Liver (tissue), 9 donors: ENCODE results near the gene HDAC5. TPM values are rescaled to one million over a fixed set of nuclear protein-coding genes. Genes with fewer than 3 reads are reported as not detected.

Experiments used
- DNase-seq: peaks from one replicate; pipeline ENCODE4 v3.0.0-alpha.2; 2017; ENCODE audit warnings: low spot score
- H3K27ac ChIP-seq, 2 donors: one replicate each; pipeline ENCODE4 v1.7.0; 2013; ENCODE audit warnings: inconsistent platforms in 2 of 2, low read length in 2 of 2, control low read depth in 1 of 2, low read depth in 1 of 2, mild to moderate bottlenecking in 1 of 2
- H3K27me3 ChIP-seq, 4 donors: one replicate each; pipeline versions ENCODE4 v1.6.1 to v1.7.0; 2013; ENCODE audit warnings: low read length in 3 of 4, inconsistent platforms in 1 of 4, mild to moderate bottlenecking in 1 of 4, moderate library complexity in 1 of 4; ENCODE audit not compliant: control insufficient read depth in 4 of 4, insufficient read depth in 4 of 4
- H3K36me3 ChIP-seq, 4 donors: one replicate each; pipeline versions ENCODE4 v1.6.1 to v1.7.0; 2013; ENCODE audit warnings: low read length in 3 of 4, mild to moderate bottlenecking in 3 of 4, low read depth in 1 of 4, moderate library complexity in 1 of 4; ENCODE audit not compliant: control insufficient read depth in 4 of 4, insufficient read depth in 3 of 4
- H3K4me1 ChIP-seq, 4 donors: one replicate each; pipeline versions ENCODE4 v1.6.1 to v1.7.0; 2013; ENCODE audit warnings: low read length in 3 of 4, mild to moderate bottlenecking in 3 of 4, moderate library complexity in 1 of 4; ENCODE audit not compliant: control insufficient read depth in 4 of 4, insufficient read depth in 4 of 4
- H3K4me3 ChIP-seq, 3 donors: one replicate each; pipeline versions ENCODE4 v1.6.1 to v1.7.0; 2013; ENCODE audit warnings: low read length in 3 of 3, control low read depth in 1 of 3, low read depth in 1 of 3, mild to moderate bottlenecking in 1 of 3
- H3K9ac ChIP-seq, 2 donors: one replicate each; pipeline ENCODE4 v1.7.0; 2013; ENCODE audit warnings: low read length in 2 of 2, mild to moderate bottlenecking in 2 of 2, moderate library complexity in 2 of 2, control low read depth in 1 of 2, low read depth in 1 of 2
- H3K9me3 ChIP-seq, 4 donors: one replicate each; pipeline versions ENCODE4 v1.6.1 to v1.7.0; 2013; ENCODE audit warnings: low read length in 3 of 4; ENCODE audit not compliant: control insufficient read depth in 4 of 4
- ATF3 ChIP-seq: IDR thresholded peaks from 2 replicates; pipeline ENCODE4 v1.6.1; 2016; ENCODE audit warnings: antibody characterized with exemption
- CTCF ChIP-seq: fragments of 150-350 bp; IDR thresholded peaks from 2 replicates; pipeline ENCODE4 v1.5.1; 2017; ENCODE audit warnings: improper control_type of control experiment, low read depth, low read length; ENCODE audit not compliant: missing input control
- EGR1 ChIP-seq, 2 donors: IDR thresholded peaks; 2 replicates each; pipeline ENCODE4 v1.6.1; 2016 to 2018; ENCODE audit warnings: antibody characterized with exemption in 2 of 2, low read depth in 2 of 2
- FOXA1 ChIP-seq: IDR thresholded peaks from 2 replicates; pipeline ENCODE4 v1.6.1; 2016; ENCODE audit warnings: antibody characterized with exemption
- FOXA2 ChIP-seq: IDR thresholded peaks from 2 replicates; pipeline ENCODE4 v1.6.1; 2016; ENCODE audit warnings: antibody characterized with exemption
- GABPA ChIP-seq, 2 donors: IDR thresholded peaks in 1 of 2; conservative IDR thresholded peaks in 1 of 2; 2 replicates each; pipeline ENCODE4 v1.6.1; 2016; ENCODE audit warnings: antibody characterized with exemption in 2 of 2, mild to moderate bottlenecking in 1 of 2, moderate library complexity in 1 of 2
- HNF4A ChIP-seq, 2 donors: conservative IDR thresholded peaks; 2 replicates each; pipeline ENCODE4 v1.6.1; 2016; ENCODE audit warnings: antibody characterized with exemption in 2 of 2, mild to moderate bottlenecking in 2 of 2
- HNF4G ChIP-seq: IDR thresholded peaks from 2 replicates; pipeline ENCODE4 v1.6.1; 2016; ENCODE audit warnings: antibody characterized with exemption
- NR2F2 ChIP-seq: IDR thresholded peaks from 2 replicates; pipeline ENCODE4 v1.6.1; 2016; ENCODE audit warnings: antibody characterized with exemption
- RAD21 ChIP-seq, 2 donors: IDR thresholded peaks; 2 replicates each; pipeline ENCODE4 v1.6.1; 2016; ENCODE audit warnings: antibody characterized with exemption in 2 of 2, mild to moderate bottlenecking in 2 of 2
- RXRA ChIP-seq, 2 donors: IDR thresholded peaks; 2 replicates each; pipeline ENCODE4 v1.6.1; 2017 to 2018; ENCODE audit warnings: antibody characterized with exemption in 2 of 2, mild to moderate bottlenecking in 1 of 2
- SP1 ChIP-seq: IDR thresholded peaks from 2 replicates; pipeline ENCODE4 v1.6.1; 2018; ENCODE audit warnings: antibody characterized with exemption, mild to moderate bottlenecking
- TAF1 ChIP-seq: conservative IDR thresholded peaks from 2 replicates; pipeline ENCODE4 v1.6.1; 2016; ENCODE audit warnings: antibody characterized with exemption, mild to moderate bottlenecking
- YY1 ChIP-seq: IDR thresholded peaks from 2 replicates; pipeline ENCODE4 v1.6.1; 2016; ENCODE audit warnings: antibody characterized with exemption, mild to moderate bottlenecking
- WGBS: extraction: QIAGEN DNeasy Blood & Tissue Kit; methylation state at CpG from one replicate; pipeline ENCODE4 v1.1.7; 2013; 5-methylcytosine and 5-hydroxymethylcytosine counted together
- polyA plus RNA-seq, 2 donors: library from polyadenylated mRNA; stranded (reverse) in 1 of 2; unstranded in 1 of 2; fragments of 200-250 nt in 1 of 2; fragments of >200 nt in 1 of 2; fragmentation: Nextera tagmentation in 1 of 2; extraction: Ambion mirVana in 1 of 2; gene quantifications; one replicate each; pipeline versions ENCODE4 v1.2.1 to v1.2.3, GENCODE V29; 2013 to 2015
- total RNA-seq, 2 donors: library from RNA; depleted of rRNA; stranded (reverse); fragments of >200 nt; gene quantifications; one replicate each; pipeline ENCODE4 v1.2.3, GENCODE V29; 2014
- TF ChIP-seq, protein P1 (sequence below): IDR thresholded peaks from 2 replicates; pipeline ENCODE4 v1.6.1; 2016; ENCODE audit warnings: antibody characterized with exemption, mild to moderate bottlenecking
- TF ChIP-seq, protein P2 (sequence below): IDR thresholded peaks from 2 replicates; pipeline ENCODE4 v1.6.1; 2016; ENCODE audit warnings: antibody characterized with exemption
- TF ChIP-seq, protein P3 (sequence below): IDR thresholded peaks from 2 replicates; pipeline ENCODE4 v1.6.1; 2016; ENCODE audit warnings: antibody characterized with exemption
- donor health status: healthy.
- donor health status: healthy.
- donor health status: healthy.
- donor health status: healthy.
- donor health status: healthy.

Gene HDAC5
- total and polyA plus RNA-seq, 4 donors, result 5.8 to 20.3 (median 14.4) TPM

GRCh38 chr17:44078412-44078811, 45.0 kb downstream of the HDAC5 start:
- H3K9ac ChIP-seq, result no peak overlapping the region
- peaks cover 3 to 28% (median 21%) of the 10 kb centered on the region in 4 donors for H3K4me1 ChIP-seq
- H3K27ac ChIP-seq, result no peak overlapping the region
- WGBS, result 85% methylated on average over 19 of the region's 19 CpGs
- peaks cover 0 to 40% (median 20%) of the 10 kb centered on the region in 4 donors for H3K36me3 ChIP-seq
- no peak for DNase-seq
- H3K4me3 ChIP-seq, result no peak overlapping the region
- H3K9me3 ChIP-seq, result no peaks in the 10 kb centered on the region
- no peaks in the 10 kb centered on the region for H3K27me3 ChIP-seq
- TF ChIP-seq GABPA (IDR thresholded peaks at IDR 0.05 in 1 of 2, conservative IDR thresholded peaks at IDR 0.05 in 1 of 2) (no peak), EGR1 (IDR thresholded peaks at IDR 0.05; ENCODE audit: low read depth in 2 of 2) (no peak), YY1 (no peak), TAF1 (no peak), CTCF (no peak), FOXA1 (no peak), RXRA (IDR thresholded peaks at IDR 0.05) (no peak), HNF4G (no peak), RAD21 (IDR thresholded peaks at IDR 0.05) (no peak), ATF3 (no peak)
- TF ChIP-seq, protein P1, sequence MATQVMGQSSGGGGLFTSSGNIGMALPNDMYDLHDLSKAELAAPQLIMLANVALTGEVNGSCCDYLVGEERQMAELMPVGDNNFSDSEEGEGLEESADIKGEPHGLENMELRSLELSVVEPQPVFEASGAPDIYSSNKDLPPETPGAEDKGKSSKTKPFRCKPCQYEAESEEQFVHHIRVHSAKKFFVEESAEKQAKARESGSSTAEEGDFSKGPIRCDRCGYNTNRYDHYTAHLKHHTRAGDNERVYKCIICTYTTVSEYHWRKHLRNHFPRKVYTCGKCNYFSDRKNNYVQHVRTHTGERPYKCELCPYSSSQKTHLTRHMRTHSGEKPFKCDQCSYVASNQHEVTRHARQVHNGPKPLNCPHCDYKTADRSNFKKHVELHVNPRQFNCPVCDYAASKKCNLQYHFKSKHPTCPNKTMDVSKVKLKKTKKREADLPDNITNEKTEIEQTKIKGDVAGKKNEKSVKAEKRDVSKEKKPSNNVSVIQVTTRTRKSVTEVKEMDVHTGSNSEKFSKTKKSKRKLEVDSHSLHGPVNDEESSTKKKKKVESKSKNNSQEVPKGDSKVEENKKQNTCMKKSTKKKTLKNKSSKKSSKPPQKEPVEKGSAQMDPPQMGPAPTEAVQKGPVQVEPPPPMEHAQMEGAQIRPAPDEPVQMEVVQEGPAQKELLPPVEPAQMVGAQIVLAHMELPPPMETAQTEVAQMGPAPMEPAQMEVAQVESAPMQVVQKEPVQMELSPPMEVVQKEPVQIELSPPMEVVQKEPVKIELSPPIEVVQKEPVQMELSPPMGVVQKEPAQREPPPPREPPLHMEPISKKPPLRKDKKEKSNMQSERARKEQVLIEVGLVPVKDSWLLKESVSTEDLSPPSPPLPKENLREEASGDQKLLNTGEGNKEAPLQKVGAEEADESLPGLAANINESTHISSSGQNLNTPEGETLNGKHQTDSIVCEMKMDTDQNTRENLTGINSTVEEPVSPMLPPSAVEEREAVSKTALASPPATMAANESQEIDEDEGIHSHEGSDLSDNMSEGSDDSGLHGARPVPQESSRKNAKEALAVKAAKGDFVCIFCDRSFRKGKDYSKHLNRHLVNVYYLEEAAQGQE, result no peak

DNA sequence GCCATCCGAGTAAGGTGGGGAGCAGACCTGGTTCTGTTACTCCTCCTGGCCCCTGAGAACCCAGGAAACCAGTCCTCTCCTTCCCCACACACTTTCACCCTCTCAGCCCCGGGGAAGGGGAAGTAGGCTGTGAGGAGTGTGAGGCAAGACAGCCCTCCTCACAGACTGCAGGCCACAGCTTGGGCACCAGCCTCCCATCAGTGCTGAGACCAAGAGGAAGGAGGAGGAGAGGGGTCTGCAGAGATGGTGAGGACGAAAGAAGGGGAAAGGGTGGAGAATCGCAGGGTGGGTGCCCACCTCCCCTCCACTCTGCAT, 45.9 kb downstream of the HDAC5 start:
- no peak for DNase-seq
- peaks cover 0 to 34% (median 15%) of the 10 kb centered on the region in 4 donors for H3K36me3 ChIP-seq
- no peaks in the 10 kb centered on the region for H3K9me3 ChIP-seq
- H3K4me3 ChIP-seq, result no peak overlapping the region
- H3K27ac ChIP-seq, result peak overlapping the region; percentile 40 to 54
- no peak overlapping the region for H3K9ac ChIP-seq
- H3K4me1 ChIP-seq, result peaks cover 3 to 28% (median 21%) of the 10 kb centered on the region in 4 donors
- TF ChIP-seq SP1 (no peak), ATF3 (no peak), HNF4G (no peak), FOXA2 (no peak), FOXA1 (no peak), RAD21 (IDR thresholded peaks at IDR 0.05) (no peak), HNF4A (conservative IDR thresholded peaks at IDR 0.05) (no peak), RXRA (IDR thresholded peaks at IDR 0.05) (no peak), CTCF (no peak), YY1 (no peak), GABPA (IDR thresholded peaks at IDR 0.05 in 1 of 2, conservative IDR thresholded peaks at IDR 0.05 in 1 of 2) (no peak), NR2F2 (no peak)
- TF ChIP-seq, protein P2, sequence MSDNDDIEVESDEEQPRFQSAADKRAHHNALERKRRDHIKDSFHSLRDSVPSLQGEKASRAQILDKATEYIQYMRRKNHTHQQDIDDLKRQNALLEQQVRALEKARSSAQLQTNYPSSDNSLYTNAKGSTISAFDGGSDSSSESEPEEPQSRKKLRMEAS, result no peak
- TF ChIP-seq, protein P1, result no peak
- TF ChIP-seq, protein P3, sequence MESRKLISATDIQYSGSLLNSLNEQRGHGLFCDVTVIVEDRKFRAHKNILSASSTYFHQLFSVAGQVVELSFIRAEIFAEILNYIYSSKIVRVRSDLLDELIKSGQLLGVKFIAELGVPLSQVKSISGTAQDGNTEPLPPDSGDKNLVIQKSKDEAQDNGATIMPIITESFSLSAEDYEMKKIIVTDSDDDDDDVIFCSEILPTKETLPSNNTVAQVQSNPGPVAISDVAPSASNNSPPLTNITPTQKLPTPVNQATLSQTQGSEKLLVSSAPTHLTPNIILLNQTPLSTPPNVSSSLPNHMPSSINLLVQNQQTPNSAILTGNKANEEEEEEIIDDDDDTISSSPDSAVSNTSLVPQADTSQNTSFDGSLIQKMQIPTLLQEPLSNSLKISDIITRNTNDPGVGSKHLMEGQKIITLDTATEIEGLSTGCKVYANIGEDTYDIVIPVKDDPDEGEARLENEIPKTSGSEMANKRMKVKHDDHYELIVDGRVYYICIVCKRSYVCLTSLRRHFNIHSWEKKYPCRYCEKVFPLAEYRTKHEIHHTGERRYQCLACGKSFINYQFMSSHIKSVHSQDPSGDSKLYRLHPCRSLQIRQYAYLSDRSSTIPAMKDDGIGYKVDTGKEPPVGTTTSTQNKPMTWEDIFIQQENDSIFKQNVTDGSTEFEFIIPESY, result no peak
- WGBS, result 77% methylated on average over 4 of the region's 4 CpGs
- no peaks in the 10 kb centered on the region for H3K27me3 ChIP-seq
